HepG2 (cell line): Measurements from ENCODE around the gene KAT14. TPM values are rescaled to one million over a fixed set of nuclear protein-coding genes. Genes with fewer than 3 reads are reported as not detected.

Experiments
- CENPX ChIP-seq: sonication (generic); formaldehyde crosslinking; IDR thresholded peaks from 2 replicates; pipeline ENCODE4 v1.9.0; 2021; ENCODE audit warnings: mild to moderate bottlenecking, missing genetic modification reagents, moderate library complexity
- GZF1 ChIP-seq: sonication (generic); formaldehyde crosslinking; IDR thresholded peaks from 2 replicates; pipeline ENCODE4 v1.5.1; 2020; ENCODE audit warnings: mild to moderate bottlenecking, missing genetic modification reagents
- HOXD1 ChIP-seq: sonication (generic); formaldehyde crosslinking; IDR thresholded peaks from 2 replicates; pipeline ENCODE4 v1.5.0; 2020; ENCODE audit warnings: missing genetic modification reagents
- ISL2 ChIP-seq: sonication (generic); formaldehyde crosslinking; IDR thresholded peaks from 2 replicates; pipeline ENCODE4 v1.5.0; 2020; ENCODE audit warnings: missing genetic modification reagents
- KDM5A ChIP-seq: fragments of 200-600 bp; sonication (generic); IDR thresholded peaks from 2 replicates; pipeline ENCODE4 v1.7.0; 2018; ENCODE audit warnings: antibody characterized with exemption, mild to moderate bottlenecking, low read length, borderline replicate concordance
- REL ChIP-seq: sonication (generic); formaldehyde crosslinking; conservative IDR thresholded peaks from 2 replicates; pipeline ENCODE4 v1.8.0; 2022; ENCODE audit warnings: mild to moderate bottlenecking, missing genetic modification reagents, moderate library complexity
- RELA ChIP-seq: sonication (generic); formaldehyde crosslinking; IDR thresholded peaks from 2 replicates; pipeline ENCODE4 v1.4.0; 2020; ENCODE audit warnings: missing genetic modification reagents
- RORA ChIP-seq: sonication (generic); formaldehyde crosslinking; IDR thresholded peaks from 2 replicates; pipeline ENCODE4 v1.5.0; 2020; ENCODE audit warnings: mild to moderate bottlenecking, missing genetic modification reagents, moderate library complexity
- SAP130 ChIP-seq: IDR thresholded peaks from 2 replicates; pipeline ENCODE4 v1.6.1; 2016; ENCODE audit warnings: low read depth
- SMARCE1 ChIP-seq: fragments of 450-650 bp; IDR thresholded peaks from 2 replicates; pipeline ENCODE4 v1.6.1; 2017; ENCODE audit warnings: borderline replicate concordance
- ZBTB7A ChIP-seq: sonication (generic); formaldehyde crosslinking; IDR thresholded peaks from 2 replicates; pipeline ENCODE4 v1.8.0; 2022; ENCODE audit warnings: mild to moderate bottlenecking, missing genetic modification reagents
- ZC3H4 ChIP-seq: sonication (generic); formaldehyde crosslinking; IDR thresholded peaks from 2 replicates; pipeline ENCODE4 v1.4.0; 2020; ENCODE audit warnings: missing genetic modification reagents, borderline replicate concordance
- ZNF564 ChIP-seq: sonication (generic); formaldehyde crosslinking; IDR thresholded peaks from 2 replicates; pipeline ENCODE4 v1.8.1; 2023; ENCODE audit warnings: mild to moderate bottlenecking, missing genetic modification reagents
- polyA plus RNA-seq, 8 experiments: library from polyadenylated mRNA; depleted of rRNA in 3 of 8; stranded (reverse) in 7 of 8; unstranded in 1 of 8; fragments of >200 nt; fragmentation: Illumina TruSeq in 4 of 8; extraction: Trizol in 4 of 8; gene quantifications; 2 replicates each; pipeline versions ENCODE4 v1.2.1 to v1.2.3, GENCODE V29; 2011 to 2016; ENCODE audit warnings: low read depth in 4 of 8, missing spikeins in 1 of 8, mixed read lengths in 1 of 8; ENCODE audit not compliant: insufficient read depth in 1 of 8
- total RNA-seq, 5 experiments: library from RNA; depleted of rRNA; stranded (reverse); fragments of >200 nt; fragmentation: Illumina TruSeq; extraction: Trizol; gene quantifications; 2 replicates each; pipeline ENCODE4 v1.2.3, GENCODE V29; 2016; ENCODE audit warnings: low read depth in 1 of 5
- TF ChIP-seq, protein P1 (sequence below): sonication (generic); formaldehyde crosslinking; IDR thresholded peaks from 2 replicates; pipeline ENCODE4 v1.4.0; 2020; ENCODE audit warnings: missing genetic modification reagents, borderline replicate concordance
- TF ChIP-seq, protein P2 (sequence below): IDR thresholded peaks from 2 replicates; pipeline ENCODE4 v1.6.1; 2016; ENCODE audit warnings: mild to moderate bottlenecking, missing biosample characterization, missing genetic modification reagents
- TF ChIP-seq, protein P3 (sequence below): sonication (generic); formaldehyde crosslinking; IDR thresholded peaks from 2 replicates; pipeline ENCODE4 v1.4.0; 2020; ENCODE audit warnings: missing genetic modification reagents

KAT14 gene
- total and polyA plus RNA-seq, 2 of the 13 experiments (the other 11 are each of a cell fraction or from before 2014, with no cell fraction given) = 5.1 to 15.1 TPM

DNA sequence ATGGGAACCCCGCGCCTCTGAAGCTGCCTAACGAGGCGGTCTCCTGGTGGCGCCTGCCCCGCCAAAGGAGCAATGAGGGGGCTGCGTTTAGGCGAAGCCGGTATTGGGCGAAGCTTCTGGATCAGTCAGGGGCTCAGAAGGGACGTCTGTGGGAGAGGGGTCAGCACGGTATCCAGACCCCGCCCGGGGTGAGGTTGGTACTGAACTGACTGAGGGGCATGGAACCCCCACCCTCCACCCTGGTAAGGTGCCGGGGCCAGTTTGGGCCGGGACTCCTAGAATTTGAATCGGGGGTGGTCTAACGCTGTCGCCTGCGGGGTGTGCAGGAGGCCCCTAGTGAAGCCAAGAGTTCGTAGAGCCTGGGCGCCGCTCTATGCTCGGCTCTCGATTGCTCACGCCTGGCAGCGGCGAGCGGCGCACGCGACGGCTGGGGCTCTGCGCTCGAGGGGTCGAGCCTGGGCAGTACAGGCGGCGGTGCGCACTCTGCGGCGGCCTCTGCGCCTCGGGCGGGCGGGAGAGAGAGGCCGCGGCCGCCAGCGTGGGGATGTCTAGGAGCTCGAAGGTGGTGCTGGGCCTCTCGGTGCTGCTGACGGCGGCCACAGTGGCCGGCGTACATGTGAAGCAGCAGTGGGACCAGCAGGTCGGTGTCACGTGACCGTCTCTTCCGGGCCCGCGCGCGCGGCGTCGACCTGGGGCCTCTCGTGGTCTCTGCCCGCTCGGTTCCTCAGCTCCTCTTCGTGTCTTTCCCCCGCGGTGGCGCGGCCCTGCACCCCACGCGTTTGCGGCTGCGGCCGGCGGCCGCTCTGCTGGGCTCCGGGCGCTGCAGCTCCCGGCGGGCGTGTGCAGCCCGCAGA is at the start of gene KAT14, which contains the start of gene PET117 (continued):
- TF ChIP-seq REL (CRISPR knock-in tag) (peak; percentile 87; the same call in 1 of the 2 replicates), RELA (CRISPR knock-in tag) (0 out of 2 replicates have a peak, but pooled peaks have one; percentile 53), CENPX (CRISPR knock-in tag) (no peak), ZBTB7A (CRISPR knock-in tag) (peak; percentile 96; the same call in 1 of the 2 replicates), ISL2 (CRISPR knock-in tag) (peak; percentile 93), GZF1 (CRISPR knock-in tag) (peak; percentile 92), SMARCE1 (0 out of 2 replicates have a peak, but pooled peaks have one; percentile 10), SAP130 (CRISPR knock-in tag) (peak; percentile 97), ZNF564 (CRISPR knock-in tag) (peak; percentile 95), KDM5A (peak; percentile 89; the same call in 1 of the 2 replicates), ZC3H4 (CRISPR knock-in tag) (peak; percentile 36; the same call in 1 of the 2 replicates), HOXD1 (CRISPR knock-in tag) (peak; percentile 99), RORA (CRISPR knock-in tag) (no peak; the same call in 1 of the 2 replicates)
- TF ChIP-seq, protein P1, sequence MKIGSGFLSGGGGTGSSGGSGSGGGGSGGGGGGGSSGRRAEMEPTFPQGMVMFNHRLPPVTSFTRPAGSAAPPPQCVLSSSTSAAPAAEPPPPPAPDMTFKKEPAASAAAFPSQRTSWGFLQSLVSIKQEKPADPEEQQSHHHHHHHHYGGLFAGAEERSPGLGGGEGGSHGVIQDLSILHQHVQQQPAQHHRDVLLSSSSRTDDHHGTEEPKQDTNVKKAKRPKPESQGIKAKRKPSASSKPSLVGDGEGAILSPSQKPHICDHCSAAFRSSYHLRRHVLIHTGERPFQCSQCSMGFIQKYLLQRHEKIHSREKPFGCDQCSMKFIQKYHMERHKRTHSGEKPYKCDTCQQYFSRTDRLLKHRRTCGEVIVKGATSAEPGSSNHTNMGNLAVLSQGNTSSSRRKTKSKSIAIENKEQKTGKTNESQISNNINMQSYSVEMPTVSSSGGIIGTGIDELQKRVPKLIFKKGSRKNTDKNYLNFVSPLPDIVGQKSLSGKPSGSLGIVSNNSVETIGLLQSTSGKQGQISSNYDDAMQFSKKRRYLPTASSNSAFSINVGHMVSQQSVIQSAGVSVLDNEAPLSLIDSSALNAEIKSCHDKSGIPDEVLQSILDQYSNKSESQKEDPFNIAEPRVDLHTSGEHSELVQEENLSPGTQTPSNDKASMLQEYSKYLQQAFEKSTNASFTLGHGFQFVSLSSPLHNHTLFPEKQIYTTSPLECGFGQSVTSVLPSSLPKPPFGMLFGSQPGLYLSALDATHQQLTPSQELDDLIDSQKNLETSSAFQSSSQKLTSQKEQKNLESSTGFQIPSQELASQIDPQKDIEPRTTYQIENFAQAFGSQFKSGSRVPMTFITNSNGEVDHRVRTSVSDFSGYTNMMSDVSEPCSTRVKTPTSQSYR (CRISPR knock-in tag) = peak; percentile 61; the same call in 1 of the 2 replicates
- TF ChIP-seq, protein P2, sequence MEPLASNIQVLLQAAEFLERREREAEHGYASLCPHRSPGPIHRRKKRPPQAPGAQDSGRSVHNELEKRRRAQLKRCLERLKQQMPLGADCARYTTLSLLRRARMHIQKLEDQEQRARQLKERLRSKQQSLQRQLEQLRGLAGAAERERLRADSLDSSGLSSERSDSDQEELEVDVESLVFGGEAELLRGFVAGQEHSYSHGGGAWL (CRISPR knock-in tag) = peak; percentile 99
- TF ChIP-seq, protein P3, sequence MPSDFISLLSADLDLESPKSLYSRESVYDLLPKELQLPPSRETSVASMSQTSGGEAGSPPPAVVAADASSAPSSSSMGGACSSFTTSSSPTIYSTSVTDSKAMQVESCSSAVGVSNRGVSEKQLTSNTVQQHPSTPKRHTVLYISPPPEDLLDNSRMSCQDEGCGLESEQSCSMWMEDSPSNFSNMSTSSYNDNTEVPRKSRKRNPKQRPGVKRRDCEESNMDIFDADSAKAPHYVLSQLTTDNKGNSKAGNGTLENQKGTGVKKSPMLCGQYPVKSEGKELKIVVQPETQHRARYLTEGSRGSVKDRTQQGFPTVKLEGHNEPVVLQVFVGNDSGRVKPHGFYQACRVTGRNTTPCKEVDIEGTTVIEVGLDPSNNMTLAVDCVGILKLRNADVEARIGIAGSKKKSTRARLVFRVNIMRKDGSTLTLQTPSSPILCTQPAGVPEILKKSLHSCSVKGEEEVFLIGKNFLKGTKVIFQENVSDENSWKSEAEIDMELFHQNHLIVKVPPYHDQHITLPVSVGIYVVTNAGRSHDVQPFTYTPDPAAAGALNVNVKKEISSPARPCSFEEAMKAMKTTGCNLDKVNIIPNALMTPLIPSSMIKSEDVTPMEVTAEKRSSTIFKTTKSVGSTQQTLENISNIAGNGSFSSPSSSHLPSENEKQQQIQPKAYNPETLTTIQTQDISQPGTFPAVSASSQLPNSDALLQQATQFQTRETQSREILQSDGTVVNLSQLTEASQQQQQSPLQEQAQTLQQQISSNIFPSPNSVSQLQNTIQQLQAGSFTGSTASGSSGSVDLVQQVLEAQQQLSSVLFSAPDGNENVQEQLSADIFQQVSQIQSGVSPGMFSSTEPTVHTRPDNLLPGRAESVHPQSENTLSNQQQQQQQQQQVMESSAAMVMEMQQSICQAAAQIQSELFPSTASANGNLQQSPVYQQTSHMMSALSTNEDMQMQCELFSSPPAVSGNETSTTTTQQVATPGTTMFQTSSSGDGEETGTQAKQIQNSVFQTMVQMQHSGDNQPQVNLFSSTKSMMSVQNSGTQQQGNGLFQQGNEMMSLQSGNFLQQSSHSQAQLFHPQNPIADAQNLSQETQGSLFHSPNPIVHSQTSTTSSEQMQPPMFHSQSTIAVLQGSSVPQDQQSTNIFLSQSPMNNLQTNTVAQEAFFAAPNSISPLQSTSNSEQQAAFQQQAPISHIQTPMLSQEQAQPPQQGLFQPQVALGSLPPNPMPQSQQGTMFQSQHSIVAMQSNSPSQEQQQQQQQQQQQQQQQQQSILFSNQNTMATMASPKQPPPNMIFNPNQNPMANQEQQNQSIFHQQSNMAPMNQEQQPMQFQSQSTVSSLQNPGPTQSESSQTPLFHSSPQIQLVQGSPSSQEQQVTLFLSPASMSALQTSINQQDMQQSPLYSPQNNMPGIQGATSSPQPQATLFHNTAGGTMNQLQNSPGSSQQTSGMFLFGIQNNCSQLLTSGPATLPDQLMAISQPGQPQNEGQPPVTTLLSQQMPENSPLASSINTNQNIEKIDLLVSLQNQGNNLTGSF (CRISPR knock-in tag) = peak; percentile 98
